Gastroesophageal sphincter (tissue), 4 donors: ENCODE measurements around the gene FOXL3. TPM values are rescaled to one million over a fixed set of nuclear protein-coding genes. Genes with fewer than 3 reads are reported as not detected.

Source experiments
- ATAC-seq: fragments of 150-250 bp; one replicate; pipeline ENCODE4 v1.9.1; 2016; ENCODE audit warnings: mild to moderate bottlenecking, moderate library complexity
- H3K27ac ChIP-seq, 4 donors: fragments of 200-600 bp; sonication (generic) in 3 of 4; 1 replicate in 3 of 4; 2 replicates in 1 of 4; pipeline ENCODE4 v1.5.1; 2016 to 2019
- H3K27me3 ChIP-seq: fragments of 200-600 bp; sonication (generic); one replicate; pipeline ENCODE4 v1.5.1; 2019
- H3K36me3 ChIP-seq, 2 donors: fragments of 200-600 bp; sonication (generic); one replicate each; pipeline ENCODE4 v1.5.1; 2019; ENCODE audit warnings: control low read depth in 1 of 2
- H3K4me1 ChIP-seq, 3 donors: fragments of 200-600 bp; sonication (generic); 1 replicate in 2 of 3; 2 replicates in 1 of 3; pipeline ENCODE4 v1.5.1; 2016 to 2019; ENCODE audit warnings: control low read depth in 2 of 3
- H3K4me3 ChIP-seq, 2 donors: fragments of 200-600 bp; sonication (generic); one replicate each; pipeline ENCODE4 v1.5.1; 2019; ENCODE audit warnings: mild to moderate bottlenecking in 1 of 2, moderate library complexity in 1 of 2
- H3K9me3 ChIP-seq, 3 donors: fragments of 200-600 bp; sonication (generic); one replicate each; pipeline ENCODE4 v1.5.1; 2017 to 2019; ENCODE audit warnings: control low read depth in 2 of 3
- EP300 ChIP-seq: sonication (generic); formaldehyde crosslinking; IDR thresholded peaks from one replicate; pipeline ENCODE4 v1.6.1; 2017; ENCODE audit warnings: antibody characterized with exemption, mild to moderate bottlenecking
- POLR2A ChIP-seq, 2 donors: fragments of 450-650 bp; IDR thresholded peaks; one replicate each; pipeline ENCODE4 v1.6.1; 2017; ENCODE audit warnings: antibody characterized with exemption in 2 of 2, mild to moderate bottlenecking in 2 of 2, moderate library complexity in 1 of 2
- POLR2AphosphoS5 ChIP-seq: sonication (generic); formaldehyde crosslinking; IDR thresholded peaks from one replicate; pipeline ENCODE4 v1.6.1; 2017; ENCODE audit warnings: antibody characterized with exemption
- WGBS, 2 donors: methylation state at CpG; one replicate each; pipeline ENCODE4 v1.1.5; 2018; ENCODE audit warnings: low coverage in 1 of 2; 5-methylcytosine and 5-hydroxymethylcytosine counted together
- total RNA-seq, 4 donors: library from RNA; depleted of rRNA; stranded (reverse); fragments of >200 nt; gene quantifications; one replicate each; pipeline ENCODE4 v1.1.0, GENCODE V29; 2016
- TF ChIP-seq, protein P1 (sequence below), 4 experiments: fragments of 200-600 bp in 2 of 4; fragments of 450-650 bp in 2 of 4; sonication (generic) in 1 of 4; IDR thresholded peaks; one replicate each; pipeline ENCODE4 v1.5.1; 2017 to 2019; ENCODE audit warnings: antibody characterized with exemption in 4 of 4, mild to moderate bottlenecking in 2 of 4, moderate library complexity in 2 of 4

FOXL3 gene
- total RNA-seq, 4 donors from 2014 or later = not detected

DNA sequence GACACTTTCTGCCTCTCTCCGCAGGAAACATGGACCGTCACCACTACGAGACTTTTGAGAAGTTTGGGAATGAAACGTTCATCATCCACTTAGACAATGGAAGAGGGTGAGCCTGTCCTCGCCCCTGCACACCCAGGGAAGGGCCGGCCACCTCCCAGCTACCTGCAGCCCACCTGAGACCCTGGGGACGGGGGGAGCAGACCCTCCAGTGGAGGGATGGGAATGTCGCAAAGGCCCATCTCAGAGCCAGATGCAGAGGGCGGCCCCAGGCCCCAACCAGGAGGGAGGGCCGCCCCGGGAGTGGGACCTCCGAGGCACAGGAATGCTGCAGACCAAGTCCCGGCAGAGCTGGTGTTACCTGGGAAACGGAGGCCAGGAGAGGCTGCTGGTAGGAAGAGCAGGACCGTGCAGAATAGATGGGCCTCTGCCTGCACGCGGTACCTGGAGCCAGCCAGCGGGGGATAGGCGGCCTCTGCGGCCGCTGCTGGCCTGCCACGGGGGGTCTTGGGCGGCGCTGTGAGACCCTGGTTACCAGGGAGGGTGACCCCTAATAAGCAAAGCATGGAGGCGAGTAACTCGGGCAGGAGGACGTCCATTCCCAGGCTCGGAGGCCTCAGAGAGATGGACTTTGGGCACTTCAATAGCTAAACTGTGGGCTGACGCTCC lies 32.9 kb upstream of the FOXL3 start:
- TF ChIP-seq POLR2AphosphoS5 = no peak
- TF ChIP-seq EP300 = no peak
- TF ChIP-seq, protein P1, sequence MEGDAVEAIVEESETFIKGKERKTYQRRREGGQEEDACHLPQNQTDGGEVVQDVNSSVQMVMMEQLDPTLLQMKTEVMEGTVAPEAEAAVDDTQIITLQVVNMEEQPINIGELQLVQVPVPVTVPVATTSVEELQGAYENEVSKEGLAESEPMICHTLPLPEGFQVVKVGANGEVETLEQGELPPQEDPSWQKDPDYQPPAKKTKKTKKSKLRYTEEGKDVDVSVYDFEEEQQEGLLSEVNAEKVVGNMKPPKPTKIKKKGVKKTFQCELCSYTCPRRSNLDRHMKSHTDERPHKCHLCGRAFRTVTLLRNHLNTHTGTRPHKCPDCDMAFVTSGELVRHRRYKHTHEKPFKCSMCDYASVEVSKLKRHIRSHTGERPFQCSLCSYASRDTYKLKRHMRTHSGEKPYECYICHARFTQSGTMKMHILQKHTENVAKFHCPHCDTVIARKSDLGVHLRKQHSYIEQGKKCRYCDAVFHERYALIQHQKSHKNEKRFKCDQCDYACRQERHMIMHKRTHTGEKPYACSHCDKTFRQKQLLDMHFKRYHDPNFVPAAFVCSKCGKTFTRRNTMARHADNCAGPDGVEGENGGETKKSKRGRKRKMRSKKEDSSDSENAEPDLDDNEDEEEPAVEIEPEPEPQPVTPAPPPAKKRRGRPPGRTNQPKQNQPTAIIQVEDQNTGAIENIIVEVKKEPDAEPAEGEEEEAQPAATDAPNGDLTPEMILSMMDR (IDR thresholded peaks at IDR 0.05) = no peak
- TF ChIP-seq POLR2A (IDR thresholded peaks at IDR 0.05) = no peak
- 88 to 100% methylated on average over 1 to 4 of the region's 29 CpGs for WGBS, 2 donors

DNA sequence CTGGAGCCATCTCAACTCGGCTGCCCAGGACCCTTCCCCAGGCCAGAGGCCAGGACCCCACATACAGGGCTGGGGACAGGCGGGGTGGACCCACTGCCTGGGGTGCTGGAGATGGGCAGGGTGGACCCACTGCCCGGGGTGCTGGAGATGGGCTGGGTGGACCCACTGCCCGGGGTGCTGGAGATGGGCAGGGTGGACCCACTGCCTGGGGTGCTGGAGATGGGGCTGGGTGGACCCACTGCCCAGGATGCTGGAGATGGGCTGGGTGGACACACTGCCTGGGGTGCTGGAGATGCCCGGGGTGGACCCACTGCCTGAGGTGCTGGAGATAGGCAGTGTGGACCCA lies 32.4 kb upstream of the FOXL3 start:
- no peak for ATAC-seq
- H3K9me3 ChIP-seq = peaks cover 0 to 10% (median 0%) of the 10 kb centered on the region in 3 donors
- 56% methylated on average over 3 of the region's 5 CpGs; no CpG with 5 or more reads in 1 of the 2 donors for WGBS, 2 donors
- no peaks in the 10 kb centered on the region for H3K4me1 ChIP-seq
- TF ChIP-seq EP300 = no peak
- TF ChIP-seq POLR2AphosphoS5 = no peak
- no peak for TF ChIP-seq POLR2A (IDR thresholded peaks at IDR 0.05)
- TF ChIP-seq, protein P1 (IDR thresholded peaks at IDR 0.05) = no peak
- no peak overlapping the region for H3K4me3 ChIP-seq
- H3K27me3 ChIP-seq = no peaks in the 10 kb centered on the region
- H3K27ac ChIP-seq = no peak overlapping the region
- peaks cover 0 to 96% of the 10 kb centered on the region in 2 donors for H3K36me3 ChIP-seq

More for the DNA sequence above, 32.9 kb upstream of the FOXL3 start:
- Histone ChIP-seq H3K4me3 (no peak overlapping the region), H3K36me3 (peaks cover 0 to 100% of the 10 kb centered on the region in 2 donors), H3K27ac (no peak overlapping the region), H3K27me3 (no peaks in the 10 kb centered on the region), H3K9me3 (peaks cover 0 to 5% (median 0%) of the 10 kb centered on the region in 3 donors), H3K4me1 (no peaks in the 10 kb centered on the region)
- ATAC-seq = no peak

DNA sequence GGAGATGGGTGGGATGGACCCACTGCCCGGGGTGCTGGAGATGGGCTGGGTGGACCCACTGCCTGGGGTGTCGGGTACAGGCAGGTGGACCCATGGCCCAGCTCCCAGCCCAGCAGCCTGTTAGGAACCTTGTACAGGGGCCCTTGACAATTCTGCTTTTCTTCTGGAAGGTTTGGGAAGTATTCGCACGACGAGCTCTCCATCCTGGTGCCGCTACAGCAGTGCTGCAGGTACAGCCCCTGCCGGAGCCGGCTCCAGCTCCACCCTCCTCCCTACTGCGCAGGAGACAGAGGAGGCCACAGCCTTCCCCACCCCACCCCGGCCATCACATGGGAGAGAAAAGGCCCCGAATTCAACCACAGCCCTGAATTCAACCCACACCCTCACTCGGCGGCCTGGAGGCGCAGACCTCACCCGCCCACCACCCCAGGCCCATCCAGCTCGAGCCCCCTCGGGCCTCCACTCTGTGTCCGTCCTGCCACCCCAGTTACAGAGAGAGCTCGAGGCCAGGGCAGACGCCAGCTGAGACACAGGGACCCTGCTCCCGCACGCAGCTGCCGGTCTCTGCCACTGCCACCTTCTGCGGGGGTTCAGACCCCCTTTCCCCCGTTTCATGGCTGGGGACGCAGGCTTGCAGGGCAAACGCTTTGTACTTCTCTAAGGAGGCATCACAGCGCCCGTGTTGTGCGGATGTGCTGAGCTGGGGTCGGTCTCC lies 31.3 kb upstream of the FOXL3 start:
- Histone ChIP-seq H3K27ac (no peak overlapping the region), H3K27me3 (no peaks in the 10 kb centered on the region), H3K36me3 (peaks cover 0 to 86% of the 10 kb centered on the region in 2 donors), H3K4me1 (no peaks in the 10 kb centered on the region), H3K4me3 (no peak overlapping the region), H3K9me3 (peaks cover 0 to 20% (median 0%) of the 10 kb centered on the region in 3 donors)
- TF ChIP-seq POLR2A (IDR thresholded peaks at IDR 0.05) (no peak), POLR2AphosphoS5 (peak; percentile 3), EP300 (no peak)
- 91 to 100% methylated on average over 2 to 11 of the region's 31 CpGs for WGBS, 2 donors
- ATAC-seq = no peak

GRCh38 chr7:259191-259505 lies 30.8 kb upstream of the FOXL3 start:
- no peak for ATAC-seq
- H3K27ac ChIP-seq = no peak overlapping the region
- H3K36me3 ChIP-seq = peaks cover 0 to 81% of the 10 kb centered on the region in 2 donors
- TF ChIP-seq POLR2A (IDR thresholded peaks at IDR 0.05) (no peak), POLR2AphosphoS5 (no peak), EP300 (no peak)
- TF ChIP-seq, protein P1 (IDR thresholded peaks at IDR 0.05) = no peak
- no peaks in the 10 kb centered on the region for H3K27me3 ChIP-seq
- 91 to 100% methylated on average over 4 to 5 of the region's 15 CpGs for whole genome bisulfite sequencing, 2 donors
- H3K4me3 ChIP-seq = no peak overlapping the region
- H3K4me1 ChIP-seq = no peaks in the 10 kb centered on the region
- H3K9me3 ChIP-seq = peaks cover 0 to 23% (median 0%) of the 10 kb centered on the region in 3 donors

DNA sequence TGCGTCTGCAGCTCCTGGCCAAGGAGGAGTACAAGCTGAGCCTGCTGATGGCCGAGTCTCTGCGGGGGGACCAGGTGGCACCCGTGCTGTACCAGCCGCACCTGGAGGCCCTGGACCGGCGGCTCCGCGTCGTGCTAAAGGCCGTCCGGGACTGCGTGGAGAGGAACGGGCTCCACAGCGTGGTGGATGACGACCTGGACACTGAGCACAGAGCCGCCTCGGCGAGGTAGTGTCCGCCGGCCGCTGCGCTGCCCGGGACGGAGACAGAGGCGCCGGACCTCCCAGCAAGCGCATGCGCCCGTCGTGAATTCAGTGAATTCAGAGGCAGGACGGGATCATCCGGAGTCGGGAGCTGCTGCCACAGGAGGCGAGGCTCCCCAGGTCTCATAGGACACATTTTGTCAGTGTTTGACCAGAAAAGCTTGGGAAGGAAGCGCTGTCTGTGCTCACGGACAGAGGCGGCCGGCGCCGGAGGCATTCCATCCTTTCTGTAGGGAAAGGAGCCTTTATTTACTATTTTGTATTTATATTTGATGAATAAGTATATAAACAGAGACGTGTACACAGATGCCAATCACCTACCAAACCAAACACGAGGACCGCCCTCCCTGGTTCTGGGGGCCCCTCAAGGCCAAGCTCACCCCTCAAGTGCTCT lies 30.1 kb upstream of the FOXL3 start:
- TF ChIP-seq POLR2AphosphoS5 (peak; percentile 5), EP300 (no peak)
- TF ChIP-seq, protein P1 (IDR thresholded peaks at IDR 0.05) = no peak
- Histone ChIP-seq H3K27ac (no peak overlapping the region), H3K4me3 (no peak overlapping the region), H3K4me1 (no peaks in the 10 kb centered on the region), H3K27me3 (no peaks in the 10 kb centered on the region), H3K36me3 (peaks cover 0 to 73% of the 10 kb centered on the region in 2 donors), H3K9me3 (peaks cover 0 to 23% (median 0%) of the 10 kb centered on the region in 3 donors)
- 93 to 100% methylated on average over 1 to 27 of the region's 44 CpGs for WGBS, 2 donors
- no peak for ATAC-seq
